ENCODE data around the gene HEXIM2.

Gene HEXIM2

DNA sequence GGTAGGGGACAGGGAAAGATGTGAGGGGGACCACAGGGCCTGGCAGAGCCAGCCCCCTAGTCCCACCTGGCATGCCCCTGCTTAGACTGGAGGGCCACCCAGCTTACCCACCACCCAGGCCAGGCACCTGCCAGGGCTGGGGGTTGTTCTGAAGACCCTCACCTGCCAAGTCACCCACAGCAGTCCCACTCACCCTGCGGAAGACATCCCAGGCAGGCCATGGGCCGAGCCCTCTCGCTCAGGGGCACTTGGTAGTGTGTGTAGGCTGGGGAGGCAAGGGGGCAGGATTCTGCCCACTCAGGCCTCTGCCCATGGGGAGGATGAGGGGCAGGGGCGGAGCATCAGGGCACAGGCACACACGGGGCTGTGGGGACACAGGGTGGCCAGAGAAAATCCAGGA, 33.3 kb upstream of the HEXIM2 start:
- DNase-seq: no peak

DNA sequence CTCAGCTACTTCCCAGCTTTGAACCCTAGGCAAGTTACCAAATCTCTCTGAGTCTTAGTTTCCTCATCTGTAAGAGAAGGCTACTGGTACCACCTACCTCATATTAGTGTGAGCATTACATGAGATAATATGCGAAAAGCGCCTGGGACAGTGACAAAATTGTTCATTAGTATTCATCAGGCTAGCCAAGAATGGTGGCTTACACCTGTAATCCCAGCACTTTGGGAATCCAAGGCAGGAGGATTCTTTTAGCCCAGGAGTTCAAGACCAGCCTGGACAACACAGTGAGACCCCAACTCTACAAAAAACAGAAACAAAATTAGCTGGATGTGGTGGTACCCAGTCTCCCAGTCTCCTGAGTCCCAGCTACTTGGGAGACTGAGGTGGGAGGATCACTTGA, 32.7 kb upstream of the HEXIM2 start:
- no peak for DNase-seq

DNA sequence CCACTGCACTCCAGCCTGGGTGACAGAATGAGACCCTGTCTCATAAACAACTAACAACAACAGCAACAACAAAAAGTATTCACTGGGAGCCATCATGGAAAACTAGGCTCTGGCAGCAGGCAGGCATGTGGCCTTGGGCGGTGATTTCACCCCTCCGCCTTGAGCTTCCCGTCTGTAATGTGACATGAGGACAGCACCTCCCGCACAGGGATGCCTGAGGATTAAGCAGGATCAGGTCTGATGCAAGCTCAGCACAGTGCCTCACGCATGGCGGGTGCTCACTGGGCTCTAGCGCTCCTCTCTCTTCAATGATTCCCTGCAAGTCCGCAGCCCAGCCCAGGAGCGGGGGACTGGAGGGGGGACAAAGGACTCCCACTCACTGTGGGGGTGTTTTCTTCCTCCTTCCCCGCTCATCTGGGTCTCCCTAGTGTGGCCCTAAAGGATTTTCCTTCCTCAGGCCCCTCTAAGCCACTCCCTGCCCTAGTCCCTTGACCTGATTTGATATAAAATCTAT, 32.2 kb upstream of the HEXIM2 start:
- no peak for DNase-seq

DNA sequence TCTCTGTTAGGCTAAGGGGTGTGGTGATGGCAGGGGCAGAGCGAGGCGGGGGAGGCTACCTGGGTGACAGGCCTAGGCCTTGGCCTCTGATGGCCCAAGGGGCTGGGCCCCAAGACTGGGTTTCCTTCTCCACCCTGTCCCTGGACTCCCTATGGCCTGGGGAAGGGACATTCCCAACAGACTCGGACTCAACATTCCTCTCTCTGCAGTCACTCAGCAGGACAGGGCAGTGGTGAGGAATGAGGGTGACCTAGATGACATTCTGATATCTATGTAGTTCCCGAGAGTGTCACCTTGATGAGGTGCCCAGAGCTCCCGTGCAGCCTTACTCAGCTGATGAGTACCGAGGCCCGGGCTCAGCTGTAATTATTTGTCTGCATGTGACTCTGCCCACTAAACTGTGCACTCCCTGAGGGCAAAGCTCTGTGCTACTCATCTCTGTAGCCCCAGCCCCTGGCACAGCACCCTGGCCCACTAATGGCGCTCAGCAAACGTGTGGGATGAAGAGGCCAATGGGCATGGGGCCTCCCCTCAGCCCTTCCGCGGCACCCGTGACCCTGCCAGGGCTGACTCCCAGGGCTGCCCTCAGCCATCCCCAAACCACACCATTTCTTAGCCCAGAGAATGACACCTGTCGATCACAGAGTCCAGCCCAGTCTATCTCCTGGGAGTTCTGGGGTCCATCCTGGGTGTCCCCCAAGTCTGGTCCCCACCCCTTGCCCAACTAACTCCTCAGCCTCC, 31.6 kb upstream of the HEXIM2 start:
- no peak for DNase-seq

DNA sequence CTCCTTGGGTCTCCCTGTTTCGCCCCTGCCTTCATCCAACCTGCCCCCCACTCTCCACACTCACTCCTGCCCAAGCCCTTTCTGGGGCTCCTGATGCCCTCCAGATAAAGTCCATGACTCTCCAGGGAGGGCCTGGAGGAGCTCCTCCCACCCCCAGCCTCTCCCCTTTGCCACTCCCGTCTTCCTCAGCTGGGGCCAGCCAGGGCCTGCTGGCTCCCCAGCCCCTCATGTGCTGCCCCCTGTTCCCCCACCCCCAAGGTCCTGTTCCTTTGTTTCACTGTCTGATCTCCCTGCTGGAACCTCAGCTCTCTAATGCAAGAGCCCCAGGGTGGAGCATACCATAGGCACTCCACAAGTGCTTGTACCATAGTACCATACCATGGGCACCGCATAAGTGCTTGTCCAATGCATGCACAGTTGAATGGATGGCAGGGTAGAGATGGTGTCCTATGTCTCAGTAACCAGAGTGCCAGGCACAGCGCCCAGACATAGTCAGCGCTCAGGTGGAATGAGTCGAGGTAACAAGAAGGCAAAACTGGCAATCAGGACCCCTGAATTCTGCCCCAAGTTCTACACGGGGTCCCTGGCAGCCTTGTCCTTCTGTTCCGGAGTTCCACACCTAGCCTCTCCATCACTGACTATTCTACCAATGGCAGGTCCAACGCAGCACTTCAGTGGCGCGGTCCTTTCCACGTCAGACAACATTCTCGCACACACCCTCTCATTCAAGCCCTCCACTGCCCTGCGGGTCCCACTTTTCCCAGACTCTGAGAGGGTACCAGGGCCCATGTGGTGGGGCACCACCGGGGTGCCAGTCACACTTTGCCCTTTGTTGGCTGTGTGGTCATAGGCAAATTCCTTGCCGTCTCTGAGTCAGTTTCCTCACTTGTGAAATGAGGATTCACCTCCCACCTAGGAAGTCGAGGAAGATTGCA, 30.7 kb upstream of the HEXIM2 start:
- DNase-seq: no peak

DNA sequence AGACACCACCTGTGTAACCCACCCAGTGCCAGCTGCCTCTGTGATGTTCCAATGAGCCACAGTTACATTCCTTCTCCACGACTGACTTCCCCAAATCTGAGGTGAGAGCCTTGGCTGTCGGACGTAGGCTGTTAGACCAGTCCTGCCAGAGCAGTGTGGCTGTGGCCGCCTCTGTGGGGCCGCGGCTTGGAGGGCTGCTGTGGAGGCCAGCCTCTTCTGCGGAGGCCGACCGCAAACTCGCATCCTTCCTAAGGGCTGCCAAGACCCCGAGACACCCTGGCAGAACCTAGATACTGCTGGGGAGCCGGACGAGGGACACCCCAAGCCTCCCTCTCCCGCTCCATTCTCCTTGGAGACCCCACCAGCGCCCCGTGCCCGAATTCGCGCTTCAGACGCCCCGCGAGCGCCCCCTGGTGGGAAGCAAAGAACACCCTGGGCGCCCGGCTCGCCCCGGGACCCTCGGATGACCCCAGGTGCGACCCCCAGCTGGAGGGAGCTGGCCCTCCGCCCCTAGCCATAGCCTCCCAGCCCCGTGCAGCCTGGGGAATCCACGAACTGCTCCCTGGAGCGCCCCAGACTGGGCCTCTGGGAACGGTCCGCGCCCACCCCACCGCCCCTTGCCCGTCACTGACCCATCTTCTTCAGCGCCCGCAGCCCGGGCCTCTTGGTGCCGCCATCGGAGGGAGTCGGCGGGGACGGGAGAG, 29.9 kb upstream of the HEXIM2 start:
- no peak for DNase-seq

DNA sequence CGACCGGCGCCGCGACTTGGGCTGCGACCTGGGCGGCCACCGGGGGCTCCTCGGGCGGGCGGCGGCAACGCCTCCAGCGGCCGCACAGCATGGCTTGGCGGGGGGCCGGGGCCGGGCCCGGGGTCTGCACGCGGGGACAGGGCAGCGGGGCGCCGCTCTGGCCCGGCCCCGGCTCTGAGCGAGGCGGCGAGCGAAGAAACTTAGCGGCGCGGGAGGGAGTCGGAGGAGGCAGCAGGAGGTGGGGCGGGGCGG, 29.4 kb upstream of the HEXIM2 start, which contains the start of gene PLCD3:
TSS of gene PLCD3 (minus strand) at position 196 of the 252 bp plus-strand sequence. CDS start at position 91, 105 bp downstream.
- no peak for DNase-seq

DNA sequence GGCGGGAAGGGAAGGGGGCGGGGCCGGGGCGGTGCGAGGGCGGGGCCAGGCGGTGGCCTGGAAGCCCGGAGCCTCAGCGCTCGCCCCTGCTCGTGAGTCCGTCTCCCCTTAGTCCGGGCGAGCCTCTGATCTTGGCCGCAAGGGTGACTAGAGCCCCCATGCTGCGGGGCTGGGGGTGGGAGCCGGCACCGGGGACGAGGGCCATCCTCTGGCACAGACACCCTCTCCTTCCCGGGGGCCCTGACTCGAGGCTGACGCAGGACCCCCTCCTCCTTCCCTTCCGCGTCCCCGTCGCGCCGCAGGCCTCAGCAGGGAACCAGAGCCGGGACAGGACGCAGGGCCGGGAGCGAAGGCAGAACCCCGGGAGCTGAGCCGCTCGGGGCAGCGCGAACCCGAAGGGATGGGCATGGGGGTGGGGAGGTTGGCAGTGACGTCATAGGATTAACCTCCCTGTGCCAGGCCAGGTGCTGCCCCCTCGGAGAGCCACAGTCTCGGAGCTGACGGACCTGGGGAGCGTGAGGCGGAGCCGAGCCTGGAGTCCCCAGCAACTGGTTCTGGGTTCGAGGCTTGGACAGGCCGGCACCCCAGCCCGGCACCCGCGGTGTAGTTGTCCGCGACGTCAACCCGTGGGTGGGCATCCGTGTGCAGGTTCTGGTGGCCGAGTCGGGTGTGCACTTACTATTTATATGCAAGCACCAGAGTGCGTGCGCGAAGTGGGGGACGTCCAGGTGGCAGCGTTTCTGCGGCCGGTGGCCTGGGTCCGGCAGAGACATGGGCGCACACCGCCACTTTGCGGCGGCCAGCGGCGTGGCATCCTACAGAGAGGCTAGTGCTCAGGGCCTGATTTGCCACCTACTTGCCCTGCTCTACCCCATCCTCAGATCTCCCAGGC, 28.9 kb upstream of the HEXIM2 start:
- no peak for DNase-seq

DNA sequence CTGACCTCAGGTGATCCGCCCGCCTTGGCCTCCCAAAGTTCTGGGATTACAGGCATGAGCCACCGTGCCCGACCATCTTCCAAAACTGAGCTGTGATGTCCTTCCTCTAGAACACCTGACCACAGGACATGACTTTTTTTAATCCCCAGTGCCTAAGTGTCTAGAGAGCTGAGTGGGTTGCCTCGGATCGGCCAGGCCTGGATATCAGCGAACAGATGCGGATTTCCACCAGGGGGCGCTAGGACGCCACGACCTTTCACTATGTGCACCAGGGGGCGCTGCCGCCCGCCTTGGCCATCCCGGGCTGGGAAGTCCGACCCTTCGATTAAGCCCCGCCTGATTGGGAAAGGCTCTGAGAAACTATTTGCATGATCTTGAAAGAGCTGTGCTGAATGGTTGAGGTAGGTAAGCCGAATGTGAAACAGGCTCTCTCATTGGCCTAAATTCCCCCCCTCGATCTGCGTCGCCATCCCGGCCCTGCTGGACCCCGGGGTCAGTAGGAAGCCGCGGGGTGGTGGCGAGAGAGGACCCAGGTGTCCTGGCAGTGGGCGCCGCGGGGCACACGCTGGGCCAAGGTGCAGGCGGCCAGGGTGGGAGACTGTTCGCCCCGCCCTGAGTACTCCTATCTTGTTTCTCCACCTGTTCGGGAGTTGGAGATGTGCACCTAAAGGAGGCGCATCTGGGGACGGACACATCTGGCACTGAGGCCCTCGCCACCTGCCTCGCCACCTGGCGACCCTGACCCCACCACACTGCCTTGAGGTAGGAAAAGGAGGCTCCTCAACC, 26.3 kb upstream of the HEXIM2 start, which contains the start of gene ACBD4:
TSS of gene ACBD4 (plus strand) at position 496 of the 786 bp plus-strand sequence. CDS start 458 bp downstream, outside the sequence.
- DNase-seq: peak; percentile 74

DNA sequence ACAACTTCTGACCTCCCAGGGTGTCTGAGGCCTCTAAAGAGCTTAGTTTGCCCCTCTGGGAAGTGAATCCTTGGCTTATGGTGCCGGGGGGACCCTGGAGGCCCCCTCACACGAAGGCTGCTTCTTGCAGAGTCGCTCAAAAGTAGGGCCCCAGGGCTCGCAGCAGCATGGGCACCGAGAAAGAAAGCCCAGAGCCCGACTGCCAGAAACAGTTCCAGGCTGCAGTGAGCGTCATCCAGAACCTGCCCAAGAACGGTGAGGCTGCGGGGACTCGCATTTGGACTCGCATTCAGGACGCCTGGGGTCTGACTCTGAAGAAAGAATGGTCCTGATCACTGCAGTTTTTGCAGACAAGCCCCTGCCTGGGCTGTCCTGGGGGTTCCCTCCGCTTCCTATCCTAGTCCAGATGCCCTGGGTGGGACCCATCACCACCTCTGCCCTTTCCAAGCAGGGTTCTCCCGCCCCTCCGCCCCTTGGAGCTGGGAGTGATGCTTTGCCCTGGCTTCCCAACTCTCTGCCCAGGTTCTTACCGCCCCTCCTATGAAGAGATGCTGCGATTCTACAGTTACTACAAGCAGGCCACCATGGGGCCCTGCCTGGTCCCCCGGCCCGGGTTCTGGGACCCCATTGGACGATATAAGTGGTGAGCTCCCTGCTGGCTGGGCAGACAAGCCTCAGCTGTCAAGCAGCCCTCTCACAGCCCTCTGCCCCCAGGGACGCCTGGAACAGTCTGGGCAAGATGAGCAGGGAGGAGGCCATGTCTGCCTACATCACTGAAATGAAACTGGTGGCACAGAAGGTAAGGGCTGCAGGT, 25.5 kb upstream of the HEXIM2 start:
- no peak for DNase-seq

DNA sequence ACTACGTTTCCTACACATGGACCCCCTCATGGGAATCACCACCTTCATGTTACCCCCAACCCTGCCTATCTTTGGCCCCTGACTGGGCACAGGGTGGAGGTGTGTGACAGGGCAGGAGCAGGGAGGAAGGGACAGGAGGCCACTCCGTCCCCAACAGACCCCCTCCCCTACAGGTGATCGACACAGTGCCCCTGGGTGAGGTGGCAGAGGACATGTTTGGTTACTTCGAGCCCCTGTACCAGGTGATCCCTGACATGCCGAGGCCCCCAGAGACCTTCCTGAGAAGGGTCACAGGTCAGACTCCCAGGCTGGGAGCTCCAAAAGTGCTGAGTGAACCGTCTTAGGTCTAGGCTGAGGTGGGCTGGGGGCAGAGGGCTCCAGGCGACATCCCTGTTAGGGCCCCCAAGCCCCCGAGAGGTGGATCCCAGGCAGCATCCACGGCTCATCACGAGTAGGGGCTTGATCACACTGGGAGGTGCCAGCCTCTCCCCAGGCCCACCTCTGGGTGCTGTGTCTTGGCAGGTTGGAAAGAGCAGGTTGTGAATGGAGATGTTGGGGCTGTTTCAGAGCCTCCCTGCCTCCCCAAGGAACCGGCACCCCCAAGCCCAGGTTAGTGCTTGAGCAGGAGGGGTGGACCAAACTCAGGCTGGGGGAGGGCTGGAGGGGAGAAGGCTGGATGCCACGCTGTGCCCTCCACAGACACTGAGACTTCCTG, 24.7 kb upstream of the HEXIM2 start:
- no peak for DNase-seq

DNA sequence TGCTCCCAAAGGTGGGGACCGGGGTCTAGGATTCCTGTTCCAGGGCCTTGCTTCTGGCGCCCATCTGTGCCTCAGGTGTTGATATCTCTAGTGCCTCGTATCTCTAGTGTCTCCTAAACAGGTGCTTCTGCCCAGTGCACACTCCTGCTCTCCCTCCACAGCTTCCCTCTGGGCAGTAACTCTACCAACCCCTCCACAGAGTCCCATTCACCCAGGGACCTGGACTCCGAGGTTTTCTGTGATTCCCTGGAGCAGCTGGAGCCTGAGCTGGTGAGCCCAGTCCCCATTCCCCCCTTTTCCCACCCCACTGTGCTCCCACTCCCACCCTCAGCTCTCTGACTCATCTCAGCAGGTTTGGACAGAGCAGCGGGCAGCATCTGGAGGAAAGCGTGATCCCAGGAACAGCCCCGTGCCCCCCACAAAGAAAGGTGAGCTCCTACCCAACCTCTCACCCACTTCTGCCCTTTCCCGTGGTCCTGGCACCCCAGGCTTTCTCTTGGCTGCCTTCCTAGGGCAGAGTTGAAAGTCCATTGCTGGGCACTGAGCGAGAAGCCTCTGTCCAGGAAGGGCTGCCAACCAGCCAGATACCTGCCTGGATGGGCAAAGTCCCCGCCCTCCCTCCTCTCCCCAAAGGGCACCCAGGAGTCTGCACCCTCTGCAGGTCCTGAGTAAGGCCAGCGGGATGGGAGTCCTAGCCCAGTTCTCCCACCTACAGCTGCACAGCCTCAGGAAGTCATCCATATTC, 23.9 kb upstream of the HEXIM2 start:
- no peak for DNase-seq

DNA sequence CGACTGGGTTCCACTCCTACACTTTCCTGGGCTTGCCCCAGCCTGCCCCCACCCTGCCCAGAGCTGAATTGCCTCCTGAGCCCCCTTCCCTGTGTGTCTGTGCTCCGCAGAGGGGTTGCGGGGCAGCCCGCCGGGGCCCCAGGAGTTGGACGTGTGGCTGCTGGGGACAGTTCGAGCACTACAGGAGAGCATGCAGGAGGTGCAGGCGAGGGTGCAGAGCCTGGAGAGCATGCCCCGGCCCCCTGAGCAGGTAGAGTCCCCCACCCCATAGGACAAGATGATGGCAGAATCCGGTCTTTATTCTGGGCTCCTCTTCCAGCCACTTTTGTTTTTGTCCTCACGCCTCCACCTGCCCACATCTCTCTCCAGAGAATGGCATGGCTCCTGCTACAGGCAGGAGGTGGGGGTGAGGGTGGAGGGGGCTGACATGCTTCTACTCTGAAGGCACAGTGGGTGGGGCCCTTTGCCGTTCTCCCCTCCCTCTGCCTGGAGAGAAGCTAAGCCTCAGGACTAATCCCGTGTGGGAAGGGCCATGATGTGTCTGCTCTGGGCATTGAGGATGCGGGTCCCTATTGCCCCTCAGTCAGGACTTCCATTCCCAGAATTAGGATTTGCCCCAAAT, 22.7 kb upstream of the HEXIM2 start:
- DNase-seq: no peak

DNA sequence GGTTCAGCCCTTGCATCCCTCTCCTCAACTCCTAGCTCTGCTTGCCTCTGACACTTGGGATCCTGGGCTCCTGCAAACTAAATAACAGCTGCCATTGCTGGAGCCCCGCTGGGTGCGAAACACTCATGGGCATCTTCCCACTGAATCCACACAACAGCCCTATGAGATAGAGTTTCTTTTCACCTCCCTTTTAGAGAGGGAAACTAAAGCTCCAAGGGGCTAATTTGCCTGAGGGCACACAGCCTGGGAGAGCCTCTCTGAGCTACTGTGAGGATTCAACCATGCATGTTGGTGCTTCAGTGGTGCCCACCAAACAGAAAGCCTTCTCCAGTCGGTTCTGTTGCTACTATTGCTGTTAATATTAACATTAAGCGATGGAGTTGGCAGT, 22.1 kb upstream of the HEXIM2 start:
- DNase-seq: no peak

DNA sequence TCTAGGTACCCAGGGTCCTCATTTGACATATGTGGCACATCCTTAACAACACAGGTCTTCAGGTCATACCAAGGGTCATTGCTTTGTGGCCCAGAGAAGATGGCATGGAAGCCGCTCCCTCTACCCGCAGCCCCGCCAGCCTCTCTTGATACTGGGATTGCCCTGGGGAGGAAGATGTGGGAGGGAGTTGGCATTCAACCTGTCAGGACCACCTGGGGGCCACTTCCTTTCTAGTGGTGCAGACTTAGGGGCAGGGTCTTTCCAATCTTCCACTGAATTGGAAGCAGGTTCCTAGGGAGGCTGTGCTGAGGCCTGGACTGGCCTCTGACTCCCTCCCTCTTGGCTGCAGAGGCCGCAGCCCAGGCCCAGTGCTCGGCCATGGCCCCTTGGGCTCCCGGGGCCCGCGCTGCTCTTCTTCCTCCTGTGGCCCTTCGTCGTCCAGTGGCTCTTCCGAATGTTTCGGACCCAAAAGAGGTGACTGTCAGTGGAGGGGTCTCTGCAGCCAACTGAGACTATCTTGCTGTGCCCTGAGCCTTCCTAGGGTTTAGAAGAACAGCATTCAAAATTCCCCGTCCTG, 18.5 kb upstream of the HEXIM2 start:
- DNase-seq: no peak

DNA sequence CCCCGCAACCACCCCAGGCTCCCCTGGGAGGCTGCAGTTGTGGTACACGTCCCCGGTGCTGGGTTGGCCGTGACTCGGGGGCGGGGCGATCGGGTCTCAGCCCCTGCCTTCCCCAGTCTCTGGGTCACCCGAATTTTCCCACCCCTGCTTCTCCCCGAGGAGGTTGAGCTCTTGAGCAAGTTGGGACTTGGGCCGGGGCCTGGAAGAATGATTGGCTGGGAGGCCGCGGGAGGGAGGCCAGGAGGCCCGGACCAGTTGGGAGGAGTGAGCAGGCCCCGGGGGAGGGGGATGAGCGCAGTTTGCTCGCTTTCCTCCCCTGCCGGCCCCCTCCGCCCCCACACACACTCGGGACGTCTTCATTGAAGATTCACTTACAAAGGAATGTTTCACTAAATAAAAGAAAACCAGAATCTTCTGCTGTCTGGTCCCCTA, 17.9 kb upstream of the HEXIM2 start:
- no peak for DNase-seq

DNA sequence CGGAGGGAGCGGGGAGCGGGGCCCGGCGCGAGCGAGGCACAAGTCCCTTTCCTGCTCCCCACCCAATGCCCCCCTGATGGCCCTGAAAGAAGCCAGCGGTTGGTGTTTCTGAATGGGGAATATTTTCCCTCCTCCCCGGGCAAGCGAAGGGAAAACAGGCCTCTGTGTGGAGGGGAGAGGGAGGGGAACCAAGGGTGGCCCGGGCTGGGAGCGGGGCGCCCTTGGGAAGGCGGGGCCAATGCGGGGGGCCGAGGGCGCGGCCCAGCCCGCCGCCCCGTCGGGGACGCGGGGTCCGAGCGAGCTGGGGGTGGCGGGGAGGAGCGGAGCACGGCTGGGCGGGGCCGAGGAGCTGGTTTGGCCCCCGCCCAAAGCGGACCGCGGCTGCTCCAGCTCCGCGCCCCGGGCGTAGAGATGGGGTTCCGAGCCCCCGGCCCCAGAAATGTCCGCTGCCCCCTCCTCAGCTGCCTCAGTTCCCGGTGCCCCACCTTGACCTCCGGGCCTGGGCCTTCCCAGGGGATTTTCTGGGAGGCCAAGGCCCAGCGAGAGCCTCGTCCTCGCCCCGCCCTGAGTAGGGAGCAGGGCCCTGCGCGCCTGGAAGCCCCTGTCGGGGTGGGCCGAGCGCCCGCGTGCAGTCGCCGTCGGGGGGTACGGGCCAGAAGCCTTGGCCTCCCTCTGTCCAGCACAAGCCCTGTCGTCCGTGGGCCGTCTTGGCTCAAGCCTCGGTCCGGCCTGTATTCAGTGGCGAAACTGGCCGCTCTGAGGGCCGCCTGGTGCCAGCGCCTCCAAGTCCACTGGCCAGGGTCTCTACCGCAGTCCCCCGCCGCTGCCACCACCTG, 17.3 kb upstream of the HEXIM2 start:
- no peak for DNase-seq
